ENCODE results near the gene HSPE1.

DNA sequence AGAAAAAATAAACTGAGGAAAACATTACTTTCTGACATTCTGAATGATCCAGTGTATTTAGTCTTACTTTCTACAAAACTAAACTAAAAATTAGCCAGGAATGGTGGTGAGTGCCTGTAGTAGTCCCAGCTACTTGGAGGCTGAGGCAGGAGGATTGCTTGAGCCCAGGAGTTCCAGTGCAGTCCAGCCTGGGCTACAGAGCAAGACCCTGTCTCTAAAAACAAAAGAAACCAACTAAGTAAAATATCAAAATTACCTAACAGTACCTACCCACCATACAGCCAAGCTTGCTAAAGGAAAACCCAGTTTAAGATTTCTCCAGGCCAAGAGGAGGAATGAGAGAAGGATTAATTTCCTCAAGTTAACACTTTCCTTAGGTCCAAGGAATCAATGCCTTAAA lies 3.5 kb upstream of the HSPE1 start:
- TF ChIP-seq EP300 (IDR thresholded peaks at IDR 0.05) (no peak), POLR2AphosphoS5 (IDR thresholded peaks at IDR 0.05) (no peak), POLR2A (IDR thresholded peaks at IDR 0.05) (no peak)
- TF ChIP-seq, protein P1, sequence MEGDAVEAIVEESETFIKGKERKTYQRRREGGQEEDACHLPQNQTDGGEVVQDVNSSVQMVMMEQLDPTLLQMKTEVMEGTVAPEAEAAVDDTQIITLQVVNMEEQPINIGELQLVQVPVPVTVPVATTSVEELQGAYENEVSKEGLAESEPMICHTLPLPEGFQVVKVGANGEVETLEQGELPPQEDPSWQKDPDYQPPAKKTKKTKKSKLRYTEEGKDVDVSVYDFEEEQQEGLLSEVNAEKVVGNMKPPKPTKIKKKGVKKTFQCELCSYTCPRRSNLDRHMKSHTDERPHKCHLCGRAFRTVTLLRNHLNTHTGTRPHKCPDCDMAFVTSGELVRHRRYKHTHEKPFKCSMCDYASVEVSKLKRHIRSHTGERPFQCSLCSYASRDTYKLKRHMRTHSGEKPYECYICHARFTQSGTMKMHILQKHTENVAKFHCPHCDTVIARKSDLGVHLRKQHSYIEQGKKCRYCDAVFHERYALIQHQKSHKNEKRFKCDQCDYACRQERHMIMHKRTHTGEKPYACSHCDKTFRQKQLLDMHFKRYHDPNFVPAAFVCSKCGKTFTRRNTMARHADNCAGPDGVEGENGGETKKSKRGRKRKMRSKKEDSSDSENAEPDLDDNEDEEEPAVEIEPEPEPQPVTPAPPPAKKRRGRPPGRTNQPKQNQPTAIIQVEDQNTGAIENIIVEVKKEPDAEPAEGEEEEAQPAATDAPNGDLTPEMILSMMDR (IDR thresholded peaks at IDR 0.05), result no peak
